Caki2 (cell line): ENCODE measurements around the gene IWS1. TPM values are rescaled to one million over a fixed set of nuclear protein-coding genes. Genes with fewer than 3 reads are reported as not detected.

Experiments
- DNase-seq: peaks from one replicate; pipeline ENCODE4 v3.0.0-alpha.2; 2015; ENCODE audit warnings: low read depth
- in situ Hi-C: cut with HindIII; loops from 2 replicates; pipeline ENCODE4 v1.10.0; 2016; ENCODE audit warnings: low sequenced_read_pairs, low pct_unique_long_range_greater_than_20kb, mixed read lengths
- total RNA-seq: library from RNA; depleted of rRNA; stranded (reverse); fragments of >200 nt; shearing (Covaris generic); gene quantifications from 2 replicates; pipeline ENCODE4 v1.2.3, GENCODE V29; 2014; ENCODE audit warnings: low replicate concordance

The IWS1 gene
- total RNA-seq, 1 experiment from 2014 or later: 11.0 TPM

- no peak for DNase-seq
- in situ Hi-C loops: no loop called here
Observed at GRCh38 chr2:127512362-127512761, 13.9 kb downstream of the IWS1 start.

DNA sequence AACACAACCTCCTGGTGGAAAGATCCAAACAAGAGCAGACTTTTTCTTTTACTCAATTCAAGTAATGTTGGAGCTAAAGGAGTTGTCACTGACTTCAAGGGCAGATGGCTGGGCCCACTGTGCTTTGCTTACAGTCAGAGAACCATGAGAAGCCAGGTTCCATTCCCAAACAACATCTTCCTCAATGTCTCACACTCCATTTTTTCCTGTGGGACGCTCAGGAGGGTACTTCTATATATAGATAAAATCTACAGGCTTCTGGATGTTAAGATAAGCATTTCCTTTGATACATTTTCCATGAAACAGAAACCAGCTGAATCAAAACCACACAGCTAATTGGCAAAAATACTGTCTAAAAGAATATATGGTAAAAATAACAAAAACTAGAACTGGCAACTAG, 14.4 kb downstream of the IWS1 start:
- in situ Hi-C loops: no loop called here

GRCh38 chr2:127511090-127511695, 15.1 kb downstream of the IWS1 start:
- DNase-seq: no peak
- in situ Hi-C loops: no loop called here

More for the DNA sequence above, 14.4 kb downstream of the IWS1 start:
- no peak for DNase-seq

DNA sequence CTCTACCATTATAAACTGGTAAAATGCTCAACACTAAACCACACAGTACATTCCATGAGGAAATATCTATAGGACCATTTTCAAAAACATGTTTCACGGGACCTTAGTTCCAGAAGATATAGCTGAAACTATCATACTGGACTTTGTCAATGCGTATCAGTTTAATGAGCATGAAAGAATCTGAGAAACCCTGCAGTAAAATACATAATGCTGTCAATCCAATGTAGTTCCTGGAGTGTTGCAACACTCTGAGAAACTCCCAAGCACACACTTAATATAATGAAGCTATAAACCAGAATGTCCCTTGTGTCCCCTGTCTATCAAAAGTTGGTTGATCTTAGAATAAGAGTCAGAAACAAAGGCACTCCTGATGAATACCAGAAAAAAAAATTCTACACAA, 16.2 kb downstream of the IWS1 start:
- in situ Hi-C loops: no loop called here
- DNase-seq: no peak

DNA sequence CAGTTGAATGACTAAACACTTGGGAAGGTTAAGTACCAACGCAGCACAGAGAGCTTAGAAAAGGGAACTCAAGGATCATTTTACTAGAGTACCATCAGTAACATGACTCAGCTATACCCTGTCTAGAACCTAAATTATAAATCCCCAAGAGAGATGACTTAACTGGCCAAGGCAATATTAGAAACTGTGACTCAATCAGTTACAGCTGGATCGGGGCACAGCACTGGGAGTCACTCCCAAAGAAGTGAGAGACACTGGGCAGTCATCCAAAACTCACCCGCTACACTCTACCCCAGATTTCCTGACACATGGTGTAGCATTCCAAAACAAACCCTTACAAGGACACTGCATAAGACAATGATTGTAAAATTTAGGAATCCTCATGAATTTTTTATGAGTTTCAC, 17.7 kb downstream of the IWS1 start:
- DNase-seq: peak; percentile 91
- in situ Hi-C loops: no loop called here

- DNase-seq: no peak
- in situ Hi-C loops: no loop called here
Observed at GRCh38 chr2:127508023-127508630, 18.2 kb downstream of the IWS1 start.

DNA sequence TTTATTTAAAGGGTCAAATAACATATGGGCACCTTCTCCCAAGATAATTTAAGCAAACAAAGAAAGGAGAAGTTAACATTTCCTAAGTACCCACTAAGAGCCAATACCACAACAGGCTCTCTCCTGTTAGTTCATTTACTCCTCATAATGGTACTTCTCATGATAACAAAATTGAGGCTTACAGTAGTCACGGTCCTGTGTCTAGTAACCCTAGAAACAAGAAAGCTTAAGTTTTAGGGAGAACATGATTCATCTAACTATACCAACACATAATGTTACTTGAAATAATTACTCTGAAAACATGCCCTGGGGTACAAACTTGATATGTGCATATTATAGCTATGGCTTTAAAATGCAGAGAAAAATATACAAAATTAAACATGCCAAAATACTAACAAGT, 19.8 kb downstream of the IWS1 start:
- no peak for DNase-seq
- in situ Hi-C loops: no loop called here

- in situ Hi-C loops: no loop called here
Observed at GRCh38 chr2:127504552-127505430, 21.5 kb downstream of the IWS1 start.

GRCh38 chr2:127503491-127503890, 22.8 kb downstream of the IWS1 start:
- in situ Hi-C loops: no loop called here
- no peak for DNase-seq

More at GRCh38 chr2:127504552-127505430, 21.5 kb downstream of the IWS1 start:
- no peak for DNase-seq

- no peak for DNase-seq
- in situ Hi-C loops: no loop called here
Observed at GRCh38 chr2:127498386-127498785, 27.9 kb downstream of the IWS1 start.

- DNase-seq: no peak
- in situ Hi-C loops: no loop called here
Observed at GRCh38 chr2:127490283-127490682, 36.0 kb downstream of the IWS1 start.

DNA sequence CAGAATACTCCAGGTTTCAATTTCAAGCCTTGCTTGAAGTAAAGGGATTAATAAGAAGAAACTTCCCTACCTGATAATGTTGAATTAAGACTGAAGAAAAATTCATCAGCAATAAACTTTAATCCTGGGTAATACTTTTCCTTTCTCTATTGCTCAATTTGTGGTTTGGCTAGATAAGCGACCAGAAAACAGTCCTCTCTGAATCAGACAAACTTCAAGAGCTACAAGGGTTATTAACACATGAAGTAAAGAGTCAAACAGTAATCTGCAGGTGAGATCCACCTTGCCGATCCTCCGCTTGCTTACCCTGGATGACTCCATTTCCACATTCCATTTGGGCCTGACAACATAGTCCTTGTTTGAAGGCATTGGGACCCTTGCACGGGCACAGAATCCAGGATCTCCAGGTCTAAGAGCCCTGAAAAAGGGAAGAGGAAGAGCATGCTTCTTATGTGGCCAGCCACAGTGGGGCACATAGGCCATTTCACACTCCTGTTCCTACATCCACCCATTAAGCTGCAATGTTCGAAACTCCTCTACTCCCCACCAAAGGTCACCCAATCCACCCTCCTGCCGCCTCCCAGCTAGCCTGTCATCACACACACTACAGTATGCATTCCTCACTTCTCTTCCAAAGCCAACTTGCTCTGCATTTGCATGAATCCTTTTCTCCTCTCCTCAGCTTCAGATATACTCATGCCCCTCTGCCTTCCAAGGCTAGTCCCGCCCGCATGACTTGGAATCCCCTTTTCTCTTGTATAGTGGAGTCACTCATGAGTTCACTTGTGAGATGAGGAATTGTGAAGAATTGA, 39.8 kb downstream of the IWS1 start:
- in situ Hi-C loops: no loop called here
- no peak for DNase-seq

DNA sequence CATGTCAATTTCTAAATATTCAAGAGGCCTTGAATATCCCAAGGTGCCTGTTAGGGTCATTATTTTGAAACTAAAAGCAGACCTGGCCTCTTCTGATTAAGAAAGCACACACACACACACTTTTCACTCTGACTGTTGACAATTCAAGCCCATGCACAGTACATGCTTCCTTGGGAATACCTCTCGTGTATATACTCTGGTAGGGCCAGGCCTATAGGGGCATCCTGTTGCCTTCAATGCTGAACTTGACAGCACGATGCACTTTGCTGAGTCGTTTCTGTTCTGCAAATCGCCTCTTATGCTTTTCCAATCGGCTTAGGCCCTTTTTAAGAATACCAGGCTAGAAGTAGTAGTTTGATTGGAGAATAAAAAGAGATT, 40.6 kb downstream of the IWS1 start:
- in situ Hi-C loops: no loop called here
- no peak for DNase-seq

GRCh38 chr2:127485051-127485693, 41.1 kb downstream of the IWS1 start:
- in situ Hi-C loops: no loop called here
- DNase-seq: no peak

- DNase-seq: no peak
- in situ Hi-C loops: no loop called here
Observed at GRCh38 chr2:127482031-127482430, 44.3 kb downstream of the IWS1 start.

GRCh38 chr2:127479866-127480743, 46.2 kb downstream of the IWS1 start:
- DNase-seq: no peak
- in situ Hi-C loops: no loop called here

DNA sequence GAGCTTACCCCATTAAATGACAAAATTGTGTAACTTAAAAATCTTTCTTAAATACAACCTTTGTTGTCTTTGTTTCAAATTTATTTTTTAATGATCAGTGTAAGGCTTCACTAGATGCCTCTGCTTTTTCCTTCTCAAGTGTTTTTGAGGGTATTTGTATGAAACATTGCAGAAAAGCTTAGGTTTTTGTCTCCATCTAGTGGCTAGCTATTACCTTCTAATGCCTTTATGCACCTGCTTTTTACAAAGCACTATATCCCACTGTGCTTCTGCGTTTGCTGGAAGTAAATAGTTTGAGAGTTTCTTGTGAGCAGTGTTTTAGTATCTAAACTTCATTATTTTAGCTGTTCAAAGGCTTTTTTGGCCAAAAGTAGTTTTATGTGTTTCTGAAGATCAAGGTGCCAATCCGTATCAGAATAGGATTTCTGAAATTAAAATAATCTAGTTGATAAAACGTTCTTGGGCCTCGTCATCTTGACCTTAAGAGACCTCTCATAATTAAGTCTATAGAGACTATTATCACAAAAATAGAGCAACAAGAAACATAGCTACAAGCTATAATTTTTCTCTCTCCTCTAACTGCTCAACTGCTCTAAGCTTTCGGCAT, 47.0 kb downstream of the IWS1 start:
- peak; percentile 44 for DNase-seq
- in situ Hi-C loops: no loop called here
